ENCODE data around the gene GNAQ.
A peak's percentile ranks its signal among the peaks of the same experiment; 100 is the strongest.

The GNAQ gene

GRCh38 chr9:77848897-77849296 lies 182.7 kb downstream of the GNAQ start:
- H3K4me3 ChIP-seq (ENCODE audit: low read depth, low read length), result no peak overlapping the region
- no peak for TF ChIP-seq CTCF (IDR thresholded peaks at IDR 0.05; ENCODE audit: insufficient read depth, low read length, missing control alignments)
- DNase-seq (ENCODE audit: low read depth, low spot score), result peak; percentile 49
- ChIA-PET POLR2A (interaction anchor here (0.6 kb wide), 1 partner anchor 26 kb away, joined by 3 read pairs; no protein-coding TSS in a partner anchor), CTCF (interaction anchor here (1.6 kb wide), 1 partner anchor 10 kb away, joined by 3 read pairs; no protein-coding TSS in a partner anchor)

GRCh38 chr9:77848404-77848803 lies 183.2 kb downstream of the GNAQ start:
- H3K4me3 ChIP-seq (ENCODE audit: low read depth, low read length), result no peak overlapping the region
- ChIA-PET POLR2A (interaction anchor here (0.6 kb wide), 1 partner anchor 26 kb away, joined by 3 read pairs; no protein-coding TSS in a partner anchor), CTCF (interaction anchor here (1.4 to 1.6 kb wide), 2 partner anchors 11 kb away, joined by 3 to 4 read pairs; no protein-coding TSS in a partner anchor)
- DNase-seq (ENCODE audit: low read depth, low spot score), result no peak
- TF ChIP-seq CTCF (IDR thresholded peaks at IDR 0.05; ENCODE audit: insufficient read depth, low read length, missing control alignments), result no peak

GRCh38 chr9:77847626-77848025 lies 184.0 kb downstream of the GNAQ start:
- POLR2A ChIA-PET, result no interaction called here
- CTCF ChIA-PET, result interaction anchor here (1.4 to 1.6 kb wide), 2 partner anchors 10 to 12 kb away, joined by 3 to 4 read pairs; no protein-coding TSS in a partner anchor
- TF ChIP-seq CTCF (IDR thresholded peaks at IDR 0.05; ENCODE audit: insufficient read depth, low read length, missing control alignments), result no peak
- no peak overlapping the region for H3K4me3 ChIP-seq (ENCODE audit: low read depth, low read length)
- DNase-seq (ENCODE audit: low read depth, low spot score), result no peak

- ChIA-PET POLR2A (no interaction called here), CTCF (interaction anchor here (1.4 kb wide), 1 partner anchor 10 kb away, joined by 4 read pairs; no protein-coding TSS in a partner anchor)
- TF ChIP-seq CTCF (IDR thresholded peaks at IDR 0.05; ENCODE audit: insufficient read depth, low read length, missing control alignments), result no peak
- H3K4me3 ChIP-seq (ENCODE audit: low read depth, low read length), result no peak overlapping the region
- DNase-seq (ENCODE audit: low read depth, low spot score), result no peak
Measured at GRCh38 chr9:77847059-77847499, 184.5 kb downstream of the GNAQ start.

- no peak for DNase-seq (ENCODE audit: low read depth, low spot score)
- POLR2A ChIA-PET, result no interaction called here
- CTCF ChIA-PET, result no interaction called here
- H3K4me3 ChIP-seq (ENCODE audit: low read depth, low read length), result no peak overlapping the region
- no peak for TF ChIP-seq CTCF (IDR thresholded peaks at IDR 0.05; ENCODE audit: insufficient read depth, low read length, missing control alignments)
Measured at GRCh38 chr9:77844415-77844814, 187.2 kb downstream of the GNAQ start.

- ChIA-PET POLR2A (no interaction called here), CTCF (no interaction called here)
- no peak for DNase-seq (ENCODE audit: low read depth, low spot score)
- TF ChIP-seq CTCF (IDR thresholded peaks at IDR 0.05; ENCODE audit: insufficient read depth, low read length, missing control alignments), result no peak
- no peak overlapping the region for H3K4me3 ChIP-seq (ENCODE audit: low read depth, low read length)
Measured at GRCh38 chr9:77843871-77844155, 187.8 kb downstream of the GNAQ start.

Measured in AG04449 (cell line).